ENCODE data around the gene ZYG11A.

Gene ZYG11A

GRCh38 chr1:52919051-52919722, 76.6 kb downstream of the ZYG11A start:
- DNase-seq: no peak

DNA sequence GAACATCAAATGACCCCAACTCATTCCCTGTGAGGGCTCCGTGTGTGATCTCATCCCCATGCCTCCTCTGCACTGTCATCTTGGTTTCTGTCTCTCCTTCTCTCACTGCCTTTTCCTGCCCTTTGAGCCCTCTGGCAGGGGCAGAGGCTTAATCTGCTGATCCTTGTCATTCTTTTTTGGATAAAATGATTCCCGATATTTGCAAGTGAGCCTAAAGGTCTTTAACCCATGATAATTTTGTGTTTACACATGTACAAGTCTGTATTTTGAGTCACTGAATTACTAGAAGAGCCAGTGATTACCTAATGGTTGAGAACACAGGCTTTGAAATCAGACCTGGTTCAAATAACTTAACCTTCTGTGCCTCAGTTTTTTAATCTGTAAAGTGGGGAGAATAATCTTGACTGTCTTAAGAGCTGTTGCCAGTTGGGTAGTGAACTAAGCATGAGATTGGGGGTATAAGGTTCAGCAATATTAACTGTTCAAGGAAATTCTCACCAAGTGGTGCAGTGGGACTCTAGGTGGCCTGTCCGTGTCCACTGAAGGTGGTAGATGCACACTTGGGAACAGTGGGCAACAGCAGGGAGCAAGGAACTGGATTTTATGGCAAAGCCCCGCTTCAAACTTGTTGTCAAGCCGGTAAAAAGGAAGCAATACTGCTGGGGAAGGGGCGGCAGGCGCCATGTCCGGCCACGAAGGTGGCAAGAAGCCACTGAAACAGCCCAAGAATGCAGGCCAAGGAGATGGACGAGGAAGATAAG, 77.3 kb downstream of the ZYG11A start:
- DNase-seq: no peak

DNA sequence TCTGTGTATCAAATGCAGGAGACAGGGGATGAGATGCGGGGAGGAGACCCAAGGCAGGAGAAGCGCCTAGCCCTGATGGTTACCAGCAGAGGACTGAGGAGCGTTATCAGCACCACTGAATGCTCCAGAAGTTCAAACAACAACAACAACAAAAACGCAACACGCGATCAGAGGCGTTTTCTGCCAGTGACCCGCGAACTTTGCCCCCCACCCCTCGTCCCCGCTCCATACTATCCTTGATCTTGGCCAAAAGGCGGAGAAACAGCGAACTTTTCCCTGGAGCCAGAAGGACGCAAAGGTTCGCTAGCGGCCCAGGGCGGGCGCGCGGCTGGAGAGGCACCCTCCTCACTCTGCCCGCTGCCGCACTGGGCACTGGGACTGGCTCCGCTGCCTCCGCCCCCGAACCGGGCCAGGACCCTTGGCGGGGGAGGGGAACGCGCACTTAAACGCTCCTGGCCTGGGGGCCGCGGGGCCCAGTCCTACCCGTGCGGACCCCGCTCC, 78.3 kb downstream of the ZYG11A start:
- no peak for DNase-seq

GRCh38 chr1:52925571-52926005, 83.0 kb downstream of the ZYG11A start:
- DNase-seq: no peak

GRCh38 chr1:52926864-52927211, 84.3 kb downstream of the ZYG11A start:
- DNase-seq: no peak

- DNase-seq: peak; percentile 31
Observed at GRCh38 chr1:52927212-52928014, 84.9 kb downstream of the ZYG11A start, which contains the start of gene SCP2. TSS of gene SCP2 (plus strand) at chr1:52927276. CDS start at chr1:52927397, 121 bp downstream.

DNA sequence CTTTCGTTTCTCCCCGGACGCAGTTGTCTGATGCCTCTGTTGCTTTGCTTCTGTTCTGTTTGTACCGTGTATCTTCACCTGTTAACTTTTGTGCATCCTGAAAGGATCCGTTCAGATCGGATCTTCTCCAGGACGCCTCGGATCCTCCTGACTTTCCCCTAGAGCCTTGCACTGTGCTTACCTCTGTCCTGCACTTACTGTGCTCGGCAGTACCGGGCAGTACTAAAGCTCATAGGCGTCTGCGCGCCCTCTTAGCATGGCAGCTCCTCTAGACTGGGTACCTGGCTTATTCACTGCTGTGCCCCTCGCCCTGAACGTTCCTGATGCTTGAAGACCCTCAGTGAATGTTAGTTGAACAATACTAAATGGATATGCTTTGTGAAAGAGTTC, 85.5 kb downstream of the ZYG11A start:
- DNase-seq: no peak

GRCh38 chr1:52929019-52929418, 86.5 kb downstream of the ZYG11A start:
- DNase-seq: no peak

DNA sequence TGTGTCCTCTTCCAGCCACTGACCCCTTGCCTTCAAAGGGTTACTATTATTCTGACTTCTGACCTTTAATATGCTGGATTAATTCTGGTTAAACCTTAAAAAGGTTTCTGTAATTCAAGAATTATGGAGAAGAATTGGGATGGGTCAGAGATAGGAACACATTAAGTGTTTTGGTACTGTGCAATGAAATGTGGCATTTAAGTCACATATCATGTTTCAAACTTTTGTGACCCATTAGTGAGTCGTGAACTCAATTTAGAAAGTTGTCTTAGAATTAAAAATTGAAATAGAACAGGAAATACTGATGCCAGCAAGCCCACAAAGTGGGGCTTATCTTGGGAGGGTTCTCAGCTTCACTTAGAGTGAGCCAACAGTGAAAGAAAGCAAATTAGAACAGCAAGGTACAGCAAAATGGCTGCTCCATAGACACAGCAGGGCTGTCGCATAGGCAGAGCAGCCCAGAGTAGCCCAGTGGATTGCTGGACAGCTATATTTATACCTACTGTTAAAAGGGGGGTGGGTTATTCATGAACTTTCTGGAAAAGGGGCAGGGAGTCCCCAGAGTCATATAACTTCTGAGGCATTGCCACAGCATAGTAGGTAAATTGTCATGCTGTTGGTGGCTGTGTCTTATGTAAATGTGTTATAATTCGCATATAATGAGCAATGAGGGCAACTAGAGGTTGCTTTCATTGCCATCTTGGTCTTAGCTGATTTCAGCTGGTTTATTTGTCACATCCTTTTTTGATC, 95.0 kb downstream of the ZYG11A start:
- no peak for DNase-seq

GRCh38 chr1:52938183-52938451, 95.6 kb downstream of the ZYG11A start:
- no peak for DNase-seq

- no peak for DNase-seq
Observed at GRCh38 chr1:52943876-52944416, 101.4 kb downstream of the ZYG11A start.

- no peak for DNase-seq
Observed at GRCh38 chr1:52944566-52944965, 102.0 kb downstream of the ZYG11A start.
